ENCODE data around the gene CATSPER3.

GRCh38 chr5:135058331-135058732, 90.6 kb downstream of the CATSPER3 start:
- TF ChIP-seq CTCF (IDR thresholded peaks at IDR 0.05 in 4 of 5, conservative IDR thresholded peaks at IDR 0.05 in 1 of 5), result no peak
- TF ChIP-seq POLR2A (IDR thresholded peaks at IDR 0.05), result no peak

All from gastrocnemius medialis (tissue), 4 donors.